HepG2 (cell line): ENCODE measurements around the gene FAM221A. TPM values are rescaled to one million over a fixed set of nuclear protein-coding genes. Genes with fewer than 3 reads are reported as not detected.

Experiments
- ATAC-seq: fragments of 200-7000 bp; cut with Tn5 transposase; 3 replicates; pipeline ENCODE4 v1.9.1; 2020; ENCODE audit warnings: mild to moderate bottlenecking, moderate library complexity
- BruUV-seq: library from RNA; stranded (reverse); fragments of 400-500 nt; replicated peaks from 2 replicates; lab custom pipeline; 2021; lab: Mats Ljungman, UMichigan
- CTCF ChIA-PET: fragments of 300-600 bp; formaldehyde crosslinking; extraction: SDS; loops from one replicate; lab custom pipeline; 2021; ENCODE audit warnings: low total read pairs, inconsistent platforms, low intra/inter-chr PET ratio; lab: Yijun Ruan, JAX
- POLR2A ChIA-PET: fragments of 350-600 bp; sonication (Branson Sonifier 250); formaldehyde crosslinking; loops from one replicate; lab custom pipeline; 2020; ENCODE audit warnings: antibody characterized with exemption, inconsistent platforms; lab: Yijun Ruan, JAX
- DNase-seq: peaks from one replicate; pipeline ENCODE4 v3.0.0-alpha.2; 2015; ENCODE audit warnings: low spot score
- FAIRE-seq: peaks from 3 replicates; lab custom pipeline; 2011; peaks lifted over from hg19 to GRCh38; lab: Jason Lieb, UNC
- H2AFZ ChIP-seq: one replicate; pipeline ENCODE4 v1.6.1; 2011; ENCODE audit warnings: low read length, inconsistent platforms
- H3K27ac ChIP-seq: fragments of 300-600 bp; 3 replicates; pipeline ENCODE4 v1.8.0; 2011; ENCODE audit warnings: mixed run types, mild to moderate bottlenecking, mixed read lengths, low read length, inconsistent platforms; ENCODE audit not compliant: insufficient read depth; ENCODE audit errors: extremely low read length
- H3K27me3 ChIP-seq, 2 experiments: fragments of 200-600 bp in 1 of 2; 2 replicates in 1 of 2; 3 replicates in 1 of 2; pipeline versions ENCODE4 v1.6.0 to v1.8.0; 2011; ENCODE audit warnings: low read length in 2 of 2, mild to moderate bottlenecking in 2 of 2, moderate library complexity in 2 of 2, inconsistent platforms in 1 of 2; ENCODE audit not compliant: insufficient read depth in 2 of 2, control insufficient read depth in 1 of 2
- H3K36me3 ChIP-seq, 2 experiments: fragments of 200-600 bp in 1 of 2; replicated peaks in 1 of 2; 2 replicates in 1 of 2; 3 replicates in 1 of 2; pipeline versions ENCODE4 v1.5.1 to v1.8.0; 2011; ENCODE audit warnings: low read length in 2 of 2, inconsistent platforms in 1 of 2; ENCODE audit not compliant: insufficient read depth in 2 of 2, control insufficient read depth in 1 of 2
- H3K4me1 ChIP-seq: 2 replicates; pipeline ENCODE4 v1.5.1; 2012; ENCODE audit warnings: low read length, inconsistent platforms; ENCODE audit not compliant: insufficient read depth
- H3K4me2 ChIP-seq: 2 replicates; pipeline ENCODE4 v1.6.0; 2011; ENCODE audit warnings: low read depth, low read length, inconsistent platforms
- H3K4me3 ChIP-seq, 3 experiments: fragments of 200-600 bp in 1 of 3; sonication (generic), shearing (Covaris generic) in 1 of 3; replicated peaks in 1 of 3; 2 replicates each; pipeline ENCODE4 v1.5.1; 2011 to 2016; ENCODE audit warnings: low read length in 3 of 3, inconsistent platforms in 2 of 3, low read depth in 2 of 3, mild to moderate bottlenecking in 2 of 3, control low read depth in 1 of 3, mixed read lengths in 1 of 3; ENCODE audit not compliant: insufficient read depth in 1 of 3
- H3K79me2 ChIP-seq: one replicate; pipeline ENCODE4 v1.6.1; 2011; ENCODE audit warnings: low read length, inconsistent platforms; ENCODE audit not compliant: insufficient read depth
- H3K9ac ChIP-seq: 2 replicates; pipeline ENCODE4 v1.6.0; 2011; ENCODE audit warnings: mild to moderate bottlenecking, low read depth, low read length, inconsistent platforms; ENCODE audit not compliant: insufficient read depth
- H3K9me3 ChIP-seq: 2 replicates; pipeline ENCODE4 v1.5.1; 2012; ENCODE audit warnings: mild to moderate bottlenecking, low read length
- H4K20me1 ChIP-seq: 2 replicates; pipeline ENCODE4 v1.6.0; 2011; ENCODE audit warnings: inconsistent platforms, mild to moderate bottlenecking, low read length, moderate library complexity; ENCODE audit not compliant: insufficient read depth
- AKAP8 ChIP-seq: sonication (generic); formaldehyde crosslinking; IDR thresholded peaks from 2 replicates; pipeline ENCODE4 v1.5.1; 2020; ENCODE audit warnings: mild to moderate bottlenecking, missing genetic modification reagents
- ARNT2 ChIP-seq: sonication (generic); formaldehyde crosslinking; IDR thresholded peaks from 2 replicates; pipeline ENCODE4 v1.8.0; 2022; ENCODE audit warnings: mild to moderate bottlenecking, low read depth, missing genetic modification reagents, moderate library complexity
- ETV6 ChIP-seq: sonication (generic); formaldehyde crosslinking; conservative IDR thresholded peaks from 2 replicates; pipeline ENCODE4 v1.4.0; 2020; ENCODE audit warnings: missing genetic modification reagents
- KLF6 ChIP-seq: IDR thresholded peaks from 2 replicates; pipeline ENCODE4 v1.8.0; 2016; ENCODE audit warnings: missing biosample characterization, missing genetic modification reagents
- MED8 ChIP-seq: sonication (generic); formaldehyde crosslinking; IDR thresholded peaks from 2 replicates; pipeline ENCODE4 v1.8.1; 2023; ENCODE audit warnings: mild to moderate bottlenecking, missing genetic modification reagents; ENCODE audit not compliant: insufficient replicate concordance
- MEIS2 ChIP-seq: sonication (generic); formaldehyde crosslinking; IDR thresholded peaks from 2 replicates; pipeline ENCODE4 v1.9.0; 2021; ENCODE audit warnings: mild to moderate bottlenecking, missing genetic modification reagents
- PHF5A ChIP-seq: IDR thresholded peaks from one replicate; pipeline ENCODE4 v1.6.1; 2018; ENCODE audit warnings: low read depth, missing genetic modification reagents; ENCODE audit not compliant: unreplicated experiment
- PPARG ChIP-seq: conservative IDR thresholded peaks from 2 replicates; pipeline ENCODE4 v1.6.1; 2016; ENCODE audit warnings: missing biosample characterization, missing genetic modification reagents
- PTBP1 ChIP-seq: fragments of 200-400 bp; formaldehyde crosslinking; IDR thresholded peaks from 2 replicates; pipeline ENCODE4 v1.6.1; 2018; ENCODE audit warnings: low read length, low read depth; ENCODE audit not compliant: poor library complexity, severe bottlenecking
- SOX6 ChIP-seq, 2 experiments: fragments of 450-650 bp in 1 of 2; sonication (generic) in 1 of 2; formaldehyde crosslinking in 1 of 2; IDR thresholded peaks; 2 replicates each; pipeline versions ENCODE4 v1.4.0 to v1.6.1; 2017 to 2020; ENCODE audit warnings: antibody characterized with exemption in 1 of 2, mild to moderate bottlenecking in 1 of 2, missing genetic modification reagents in 1 of 2
- SYNCRIP ChIP-seq: fragments of 200-400 bp; formaldehyde crosslinking; IDR thresholded peaks from 2 replicates; pipeline ENCODE4 v1.6.1; 2018; ENCODE audit warnings: mild to moderate bottlenecking, low read depth, low read length; ENCODE audit not compliant: insufficient read depth
- YEATS4 ChIP-seq: sonication (generic); formaldehyde crosslinking; IDR thresholded peaks from 2 replicates; pipeline ENCODE4 v1.4.0; 2020; ENCODE audit warnings: missing genetic modification reagents, borderline replicate concordance
- ZFP1 ChIP-seq: IDR thresholded peaks from 2 replicates; pipeline ENCODE4 v1.6.1; 2016
- ZNF337 ChIP-seq: sonication (generic); formaldehyde crosslinking; IDR thresholded peaks from 2 replicates; pipeline ENCODE4 v1.5.1; 2020; ENCODE audit warnings: missing genetic modification reagents, low read depth, mild to moderate bottlenecking, borderline replicate concordance
- ZNF546 ChIP-seq: sonication (generic); formaldehyde crosslinking; conservative IDR thresholded peaks from 2 replicates; pipeline ENCODE4 v1.8.1; 2023; ENCODE audit warnings: mild to moderate bottlenecking, missing genetic modification reagents
- ZNF788 ChIP-seq: sonication (generic); formaldehyde crosslinking; IDR thresholded peaks from 2 replicates; pipeline ENCODE4 v1.5.0; 2020; ENCODE audit warnings: mild to moderate bottlenecking, missing genetic modification reagents, borderline replicate concordance
- WGBS: methylation state at CpG from one replicate; pipeline ENCODE4 v1.1.6; 2017; ENCODE audit warnings: low lambda C conversion rate; 5-methylcytosine and 5-hydroxymethylcytosine counted together
- in situ Hi-C: cut with HindIII; loops from 2 replicates; pipeline ENCODE4 v1.10.0; 2017; ENCODE audit warnings: low pct_unique_long_range_greater_than_20kb; ENCODE audit not compliant: extremely low pct_ligation_motif_present
- intact Hi-C: fragments of 100-400 bp; cut with micrococcal nuclease; formaldehyde crosslinking; loops from one replicate; pipeline ENCODE4 v1.10.0; 2022; ENCODE audit not compliant: unreplicated experiment
- polyA plus RNA-seq, 8 experiments: library from polyadenylated mRNA; depleted of rRNA in 3 of 8; stranded (reverse) in 7 of 8; unstranded in 1 of 8; fragments of >200 nt; fragmentation: Illumina TruSeq in 4 of 8; extraction: Trizol in 4 of 8; gene quantifications; 2 replicates each; pipeline versions ENCODE4 v1.2.1 to v1.2.3, GENCODE V29; 2011 to 2016; ENCODE audit warnings: low read depth in 4 of 8, missing spikeins in 1 of 8, mixed read lengths in 1 of 8; ENCODE audit not compliant: insufficient read depth in 1 of 8
- total RNA-seq, 5 experiments: library from RNA; depleted of rRNA; stranded (reverse); fragments of >200 nt; fragmentation: Illumina TruSeq; extraction: Trizol; gene quantifications; 2 replicates each; pipeline ENCODE4 v1.2.3, GENCODE V29; 2016; ENCODE audit warnings: low read depth in 1 of 5
- TF ChIP-seq, protein P1 (sequence below): sonication (generic); formaldehyde crosslinking; IDR thresholded peaks from 2 replicates; pipeline ENCODE4 v1.4.0; 2020; ENCODE audit warnings: missing genetic modification reagents
- TF ChIP-seq, protein P2 (sequence below): sonication (generic); formaldehyde crosslinking; IDR thresholded peaks from 2 replicates; pipeline ENCODE4 v1.8.1; 2023; ENCODE audit warnings: mild to moderate bottlenecking, moderate library complexity, missing genetic modification reagents
- TF ChIP-seq, protein P3 (sequence below): sonication (generic); formaldehyde crosslinking; IDR thresholded peaks from 2 replicates; pipeline ENCODE4 v1.8.0; 2022; ENCODE audit warnings: missing genetic modification reagents, mild to moderate bottlenecking, inconsistent platforms, borderline replicate concordance
- TF ChIP-seq, protein P4 (sequence below): sonication (generic); formaldehyde crosslinking; IDR thresholded peaks from 2 replicates; pipeline ENCODE4 v1.4.0; 2020; ENCODE audit warnings: mild to moderate bottlenecking, missing genetic modification reagents

Gene FAM221A
- total and polyA plus RNA-seq, 2 of the 13 experiments (the other 11 are each of a cell fraction or from before 2014, with no cell fraction given) = 0.08 TPM; not detected in 1

DNA sequence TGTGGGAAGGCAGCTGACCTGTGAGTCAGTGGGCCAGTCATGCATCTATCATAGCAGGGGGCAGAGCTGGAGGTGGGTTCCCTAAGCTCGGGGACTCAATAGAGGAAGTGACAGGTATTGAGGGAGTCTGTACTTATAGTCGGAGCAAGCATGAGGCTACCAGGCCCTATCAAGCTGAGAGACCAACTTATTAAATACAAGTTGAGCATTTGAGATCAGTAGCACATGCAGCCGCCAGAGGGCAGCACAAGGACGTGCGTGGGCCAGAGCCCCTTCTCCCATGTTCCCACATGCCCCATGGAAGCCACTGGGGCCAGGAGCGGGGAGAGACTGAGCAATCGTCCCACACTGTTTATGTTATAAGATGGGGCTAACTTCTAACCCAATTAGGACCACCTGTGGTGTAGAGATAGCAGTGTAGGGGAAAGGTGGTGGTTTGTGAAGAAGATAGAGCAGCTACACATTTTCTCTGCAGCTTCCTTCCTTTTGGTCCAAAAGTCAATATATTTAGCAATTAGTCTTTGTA is 17.0 kb downstream of the FAM221A start:
- intact Hi-C loops (loop anchor here (5.0 kb wide), 1 partner anchor 40 kb away; no protein-coding TSS in a partner anchor), in situ Hi-C loops (no loop called here)
- Histone ChIP-seq H3K4me3 (no peak overlapping the region), H2AFZ (no peak overlapping the region), H3K9me3 (no peaks in the 10 kb centered on the region), H3K79me2 (no peaks in the 10 kb centered on the region), H3K4me1 (no peaks in the 10 kb centered on the region), H3K36me3 (no peaks in the 10 kb centered on the region), H4K20me1 (no peaks in the 10 kb centered on the region), H3K27me3 (no peaks in the 10 kb centered on the region), H3K9ac (no peak overlapping the region), H3K27ac (no peak overlapping the region), H3K4me2 (no peak overlapping the region)
- DNase-seq (peak; percentile 58), FAIRE-seq (peak; percentile 75), ATAC-seq (peak; percentile 97)
- POLR2A ChIA-PET = no interaction called here
- WGBS = 0% methylated on average over 2 of the region's 7 CpGs
- no TSS peak for BruUV-seq
- CTCF ChIA-PET = interaction anchor here (1.2 to 1.5 kb wide), 2 partner anchors 15 to 150 kb away, joined by 5 to 17 read pairs; no protein-coding TSS in a partner anchor
- TF ChIP-seq, protein P1, sequence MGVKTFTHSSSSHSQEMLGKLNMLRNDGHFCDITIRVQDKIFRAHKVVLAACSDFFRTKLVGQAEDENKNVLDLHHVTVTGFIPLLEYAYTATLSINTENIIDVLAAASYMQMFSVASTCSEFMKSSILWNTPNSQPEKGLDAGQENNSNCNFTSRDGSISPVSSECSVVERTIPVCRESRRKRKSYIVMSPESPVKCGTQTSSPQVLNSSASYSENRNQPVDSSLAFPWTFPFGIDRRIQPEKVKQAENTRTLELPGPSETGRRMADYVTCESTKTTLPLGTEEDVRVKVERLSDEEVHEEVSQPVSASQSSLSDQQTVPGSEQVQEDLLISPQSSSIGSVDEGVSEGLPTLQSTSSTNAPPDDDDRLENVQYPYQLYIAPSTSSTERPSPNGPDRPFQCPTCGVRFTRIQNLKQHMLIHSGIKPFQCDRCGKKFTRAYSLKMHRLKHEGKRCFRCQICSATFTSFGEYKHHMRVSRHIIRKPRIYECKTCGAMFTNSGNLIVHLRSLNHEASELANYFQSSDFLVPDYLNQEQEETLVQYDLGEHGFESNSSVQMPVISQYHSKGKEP (CRISPR knock-in tag) = no peak
- TF ChIP-seq PHF5A (CRISPR knock-in tag) (no peak), ZNF546 (no peak), MEIS2 (CRISPR knock-in tag) (no peak), PTBP1 (no peak), ARNT2 (no peak), AKAP8 (CRISPR knock-in tag) (no peak), PPARG (CRISPR knock-in tag) (0 out of 2 replicates have a peak, but pooled peaks have one; percentile 30), ZFP1 (CRISPR knock-in tag) (no peak), YEATS4 (no peak), SOX6 (IDR thresholded peaks at IDR 0.05) (no peak), SOX6 (CRISPR knock-in tag; IDR thresholded peaks at IDR 0.05) (no peak), ZNF337 (no peak), ZNF788 (CRISPR knock-in tag) (no peak), KLF6 (no peak), ETV6 (no peak), MED8 (CRISPR knock-in tag) (no peak), SYNCRIP (no peak)
- TF ChIP-seq, protein P2, sequence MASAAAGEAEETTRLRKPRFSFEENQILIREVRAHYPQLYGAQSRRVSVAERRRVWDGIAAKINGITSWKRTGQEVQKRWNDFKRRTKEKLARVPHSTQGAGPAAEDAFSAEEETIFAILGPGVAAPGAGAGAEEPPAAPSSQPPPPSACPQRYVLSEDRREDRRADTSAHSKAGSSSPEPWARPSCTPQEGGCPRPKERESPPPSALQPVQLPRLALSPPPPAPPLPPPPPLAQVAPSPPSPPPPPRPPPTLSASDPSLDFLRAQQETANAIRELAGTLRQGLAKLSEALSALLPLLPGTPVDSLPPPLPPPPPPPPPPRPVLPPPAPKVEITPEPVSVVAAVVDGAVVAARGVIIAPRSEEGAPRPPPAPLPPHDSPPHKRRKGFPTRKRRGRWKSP (CRISPR knock-in tag) = no peak
- TF ChIP-seq, protein P3, sequence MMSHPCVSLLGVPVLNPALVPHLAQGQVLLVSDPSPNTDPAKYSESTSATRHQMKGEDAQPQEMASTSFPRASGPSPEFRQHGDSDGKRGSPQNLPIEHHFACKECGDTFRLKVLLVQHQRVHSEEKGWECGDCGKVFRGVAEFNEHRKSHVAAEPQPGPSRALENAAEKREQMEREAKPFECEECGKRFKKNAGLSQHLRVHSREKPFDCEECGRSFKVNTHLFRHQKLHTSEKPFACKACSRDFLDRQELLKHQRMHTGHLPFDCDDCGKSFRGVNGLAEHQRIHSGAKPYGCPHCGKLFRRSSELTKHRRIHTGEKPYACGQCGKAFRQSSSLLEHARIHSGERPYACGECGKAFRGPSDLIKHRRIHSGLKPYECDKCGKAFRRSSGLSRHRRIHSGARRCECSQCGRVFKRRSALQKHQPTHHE (CRISPR knock-in tag) = no peak
- TF ChIP-seq, protein P4, sequence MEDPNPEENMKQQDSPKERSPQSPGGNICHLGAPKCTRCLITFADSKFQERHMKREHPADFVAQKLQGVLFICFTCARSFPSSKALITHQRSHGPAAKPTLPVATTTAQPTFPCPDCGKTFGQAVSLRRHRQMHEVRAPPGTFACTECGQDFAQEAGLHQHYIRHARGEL (CRISPR knock-in tag) = no peak
